Liver (tissue), 9 donors: Measurements from ENCODE around the gene ACO2. TPM values are rescaled to one million over a fixed set of nuclear protein-coding genes. Genes with fewer than 3 reads are reported as not detected.

ENCODE experiments used
- DNase-seq: peaks from one replicate; pipeline ENCODE4 v3.0.0-alpha.2; 2017; ENCODE audit warnings: low spot score
- H3K27ac ChIP-seq, 2 donors: one replicate each; pipeline ENCODE4 v1.7.0; 2013; ENCODE audit warnings: inconsistent platforms in 2 of 2, low read length in 2 of 2, control low read depth in 1 of 2, low read depth in 1 of 2, mild to moderate bottlenecking in 1 of 2
- H3K27me3 ChIP-seq, 4 donors: one replicate each; pipeline versions ENCODE4 v1.6.1 to v1.7.0; 2013; ENCODE audit warnings: low read length in 3 of 4, inconsistent platforms in 1 of 4, mild to moderate bottlenecking in 1 of 4, moderate library complexity in 1 of 4; ENCODE audit not compliant: control insufficient read depth in 4 of 4, insufficient read depth in 4 of 4
- H3K36me3 ChIP-seq, 4 donors: one replicate each; pipeline versions ENCODE4 v1.6.1 to v1.7.0; 2013; ENCODE audit warnings: low read length in 3 of 4, mild to moderate bottlenecking in 3 of 4, low read depth in 1 of 4, moderate library complexity in 1 of 4; ENCODE audit not compliant: control insufficient read depth in 4 of 4, insufficient read depth in 3 of 4
- H3K4me1 ChIP-seq, 4 donors: one replicate each; pipeline versions ENCODE4 v1.6.1 to v1.7.0; 2013; ENCODE audit warnings: low read length in 3 of 4, mild to moderate bottlenecking in 3 of 4, moderate library complexity in 1 of 4; ENCODE audit not compliant: control insufficient read depth in 4 of 4, insufficient read depth in 4 of 4
- H3K4me3 ChIP-seq, 3 donors: one replicate each; pipeline versions ENCODE4 v1.6.1 to v1.7.0; 2013; ENCODE audit warnings: low read length in 3 of 3, control low read depth in 1 of 3, low read depth in 1 of 3, mild to moderate bottlenecking in 1 of 3
- H3K9ac ChIP-seq, 2 donors: one replicate each; pipeline ENCODE4 v1.7.0; 2013; ENCODE audit warnings: low read length in 2 of 2, mild to moderate bottlenecking in 2 of 2, moderate library complexity in 2 of 2, control low read depth in 1 of 2, low read depth in 1 of 2
- H3K9me3 ChIP-seq, 4 donors: one replicate each; pipeline versions ENCODE4 v1.6.1 to v1.7.0; 2013; ENCODE audit warnings: low read length in 3 of 4; ENCODE audit not compliant: control insufficient read depth in 4 of 4
- EGR1 ChIP-seq, 2 donors: IDR thresholded peaks; 2 replicates each; pipeline ENCODE4 v1.6.1; 2016 to 2018; ENCODE audit warnings: antibody characterized with exemption in 2 of 2, low read depth in 2 of 2
- FOXA1 ChIP-seq: IDR thresholded peaks from 2 replicates; pipeline ENCODE4 v1.6.1; 2016; ENCODE audit warnings: antibody characterized with exemption
- FOXA2 ChIP-seq: IDR thresholded peaks from 2 replicates; pipeline ENCODE4 v1.6.1; 2016; ENCODE audit warnings: antibody characterized with exemption
- GABPA ChIP-seq, 2 donors: IDR thresholded peaks in 1 of 2; conservative IDR thresholded peaks in 1 of 2; 2 replicates each; pipeline ENCODE4 v1.6.1; 2016; ENCODE audit warnings: antibody characterized with exemption in 2 of 2, mild to moderate bottlenecking in 1 of 2, moderate library complexity in 1 of 2
- HNF4A ChIP-seq, 2 donors: conservative IDR thresholded peaks; 2 replicates each; pipeline ENCODE4 v1.6.1; 2016; ENCODE audit warnings: antibody characterized with exemption in 2 of 2, mild to moderate bottlenecking in 2 of 2
- HNF4G ChIP-seq: IDR thresholded peaks from 2 replicates; pipeline ENCODE4 v1.6.1; 2016; ENCODE audit warnings: antibody characterized with exemption
- JUND ChIP-seq, 2 donors: IDR thresholded peaks; 2 replicates each; pipeline ENCODE4 v1.6.1; 2016; ENCODE audit warnings: antibody characterized with exemption in 2 of 2
- NR2F2 ChIP-seq: IDR thresholded peaks from 2 replicates; pipeline ENCODE4 v1.6.1; 2016; ENCODE audit warnings: antibody characterized with exemption
- RAD21 ChIP-seq, 2 donors: IDR thresholded peaks; 2 replicates each; pipeline ENCODE4 v1.6.1; 2016; ENCODE audit warnings: antibody characterized with exemption in 2 of 2, mild to moderate bottlenecking in 2 of 2
- TAF1 ChIP-seq: conservative IDR thresholded peaks from 2 replicates; pipeline ENCODE4 v1.6.1; 2016; ENCODE audit warnings: antibody characterized with exemption, mild to moderate bottlenecking
- YY1 ChIP-seq: IDR thresholded peaks from 2 replicates; pipeline ENCODE4 v1.6.1; 2016; ENCODE audit warnings: antibody characterized with exemption, mild to moderate bottlenecking
- WGBS: extraction: QIAGEN DNeasy Blood & Tissue Kit; methylation state at CpG from one replicate; pipeline ENCODE4 v1.1.7; 2013; 5-methylcytosine and 5-hydroxymethylcytosine counted together
- polyA plus RNA-seq, 2 donors: library from polyadenylated mRNA; stranded (reverse) in 1 of 2; unstranded in 1 of 2; fragments of 200-250 nt in 1 of 2; fragments of >200 nt in 1 of 2; fragmentation: Nextera tagmentation in 1 of 2; extraction: Ambion mirVana in 1 of 2; gene quantifications; one replicate each; pipeline versions ENCODE4 v1.2.1 to v1.2.3, GENCODE V29; 2013 to 2015
- total RNA-seq, 2 donors: library from RNA; depleted of rRNA; stranded (reverse); fragments of >200 nt; gene quantifications; one replicate each; pipeline ENCODE4 v1.2.3, GENCODE V29; 2014
- TF ChIP-seq, protein P1 (sequence below): fragments of 150-350 bp; IDR thresholded peaks from 2 replicates; pipeline ENCODE4 v1.5.1; 2017; ENCODE audit warnings: improper control_type of control experiment, low read depth, low read length; ENCODE audit not compliant: missing input control
- TF ChIP-seq, protein P2 (sequence below): IDR thresholded peaks from 2 replicates; pipeline ENCODE4 v1.6.1; 2016; ENCODE audit warnings: antibody characterized with exemption
- TF ChIP-seq, protein P3 (sequence below): IDR thresholded peaks from 2 replicates; pipeline ENCODE4 v1.6.1; 2016; ENCODE audit warnings: antibody characterized with exemption
- TF ChIP-seq, protein P4 (sequence below): IDR thresholded peaks from 2 replicates; pipeline ENCODE4 v1.6.1; 2016; ENCODE audit warnings: antibody characterized with exemption
- TF ChIP-seq, protein P5 (sequence below): IDR thresholded peaks from 2 replicates; pipeline ENCODE4 v1.6.1; 2016; ENCODE audit warnings: antibody characterized with exemption, mild to moderate bottlenecking
- donor health status: healthy.
- donor health status: healthy.
- donor health status: healthy.
- donor health status: healthy.
- donor health status: healthy.

ACO2 gene
- total and polyA plus RNA-seq, 4 donors, result 45.3 to 76.1 (median 68.9) TPM

DNA sequence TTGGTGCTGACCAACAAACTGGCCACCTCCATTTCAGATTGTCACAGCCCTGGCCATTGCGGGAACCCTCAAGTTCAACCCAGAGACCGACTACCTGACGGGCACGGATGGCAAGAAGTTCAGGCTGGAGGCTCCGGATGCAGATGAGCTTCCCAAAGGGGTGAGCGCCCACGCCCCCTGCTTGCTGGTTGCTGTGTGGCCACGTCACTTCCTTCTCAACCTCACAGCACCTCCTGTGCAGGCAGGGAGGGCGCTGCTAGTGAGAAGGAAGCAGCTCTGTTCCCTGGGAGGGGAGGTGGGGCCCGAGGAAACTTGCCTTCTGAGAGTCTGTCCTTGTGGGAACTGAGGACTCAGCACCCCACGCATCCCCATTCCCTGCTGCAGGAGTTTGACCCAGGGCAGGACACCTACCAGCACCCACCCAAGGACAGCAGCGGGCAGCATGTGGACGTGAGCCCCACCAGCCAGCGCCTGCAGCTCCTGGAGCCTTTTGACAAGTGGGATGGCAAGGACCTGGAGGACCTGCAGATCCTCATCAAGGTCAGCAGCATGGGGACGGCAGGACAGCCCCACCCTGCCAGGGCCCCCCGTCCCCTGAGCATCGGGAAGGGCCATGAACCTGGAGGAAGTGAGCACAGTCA is 56.0 kb downstream of the ACO2 start:
- Histone ChIP-seq H3K27ac (peak overlapping the region; percentile 62 to 68), H3K4me1 (peaks cover 4 to 45% (median 39%) of the 10 kb centered on the region in 4 donors), H3K4me3 (no peak overlapping the region), H3K27me3 (no peaks in the 10 kb centered on the region), H3K9ac (peak overlapping the region in 1 of 2 donors; percentile 36), H3K9me3 (no peaks in the 10 kb centered on the region), H3K36me3 (peaks cover 8 to 48% (median 28%) of the 10 kb centered on the region in 4 donors)
- WGBS, result 71% methylated on average over 17 of the region's 17 CpGs
- DNase-seq, result no peak
- TF ChIP-seq, protein P1, sequence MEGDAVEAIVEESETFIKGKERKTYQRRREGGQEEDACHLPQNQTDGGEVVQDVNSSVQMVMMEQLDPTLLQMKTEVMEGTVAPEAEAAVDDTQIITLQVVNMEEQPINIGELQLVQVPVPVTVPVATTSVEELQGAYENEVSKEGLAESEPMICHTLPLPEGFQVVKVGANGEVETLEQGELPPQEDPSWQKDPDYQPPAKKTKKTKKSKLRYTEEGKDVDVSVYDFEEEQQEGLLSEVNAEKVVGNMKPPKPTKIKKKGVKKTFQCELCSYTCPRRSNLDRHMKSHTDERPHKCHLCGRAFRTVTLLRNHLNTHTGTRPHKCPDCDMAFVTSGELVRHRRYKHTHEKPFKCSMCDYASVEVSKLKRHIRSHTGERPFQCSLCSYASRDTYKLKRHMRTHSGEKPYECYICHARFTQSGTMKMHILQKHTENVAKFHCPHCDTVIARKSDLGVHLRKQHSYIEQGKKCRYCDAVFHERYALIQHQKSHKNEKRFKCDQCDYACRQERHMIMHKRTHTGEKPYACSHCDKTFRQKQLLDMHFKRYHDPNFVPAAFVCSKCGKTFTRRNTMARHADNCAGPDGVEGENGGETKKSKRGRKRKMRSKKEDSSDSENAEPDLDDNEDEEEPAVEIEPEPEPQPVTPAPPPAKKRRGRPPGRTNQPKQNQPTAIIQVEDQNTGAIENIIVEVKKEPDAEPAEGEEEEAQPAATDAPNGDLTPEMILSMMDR, result no peak
- TF ChIP-seq FOXA1, result no peak
- TF ChIP-seq GABPA (IDR thresholded peaks at IDR 0.05 in 1 of 2, conservative IDR thresholded peaks at IDR 0.05 in 1 of 2), result no peak
- TF ChIP-seq HNF4G, result no peak
- no peak for TF ChIP-seq RAD21 (IDR thresholded peaks at IDR 0.05)
- no peak for TF ChIP-seq JUND (IDR thresholded peaks at IDR 0.05)
- no peak for TF ChIP-seq FOXA2
- TF ChIP-seq, protein P2, sequence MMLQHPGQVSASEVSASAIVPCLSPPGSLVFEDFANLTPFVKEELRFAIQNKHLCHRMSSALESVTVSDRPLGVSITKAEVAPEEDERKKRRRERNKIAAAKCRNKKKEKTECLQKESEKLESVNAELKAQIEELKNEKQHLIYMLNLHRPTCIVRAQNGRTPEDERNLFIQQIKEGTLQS, result no peak
- TF ChIP-seq, protein P3, sequence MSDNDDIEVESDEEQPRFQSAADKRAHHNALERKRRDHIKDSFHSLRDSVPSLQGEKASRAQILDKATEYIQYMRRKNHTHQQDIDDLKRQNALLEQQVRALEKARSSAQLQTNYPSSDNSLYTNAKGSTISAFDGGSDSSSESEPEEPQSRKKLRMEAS, result no peak
- TF ChIP-seq, protein P4, sequence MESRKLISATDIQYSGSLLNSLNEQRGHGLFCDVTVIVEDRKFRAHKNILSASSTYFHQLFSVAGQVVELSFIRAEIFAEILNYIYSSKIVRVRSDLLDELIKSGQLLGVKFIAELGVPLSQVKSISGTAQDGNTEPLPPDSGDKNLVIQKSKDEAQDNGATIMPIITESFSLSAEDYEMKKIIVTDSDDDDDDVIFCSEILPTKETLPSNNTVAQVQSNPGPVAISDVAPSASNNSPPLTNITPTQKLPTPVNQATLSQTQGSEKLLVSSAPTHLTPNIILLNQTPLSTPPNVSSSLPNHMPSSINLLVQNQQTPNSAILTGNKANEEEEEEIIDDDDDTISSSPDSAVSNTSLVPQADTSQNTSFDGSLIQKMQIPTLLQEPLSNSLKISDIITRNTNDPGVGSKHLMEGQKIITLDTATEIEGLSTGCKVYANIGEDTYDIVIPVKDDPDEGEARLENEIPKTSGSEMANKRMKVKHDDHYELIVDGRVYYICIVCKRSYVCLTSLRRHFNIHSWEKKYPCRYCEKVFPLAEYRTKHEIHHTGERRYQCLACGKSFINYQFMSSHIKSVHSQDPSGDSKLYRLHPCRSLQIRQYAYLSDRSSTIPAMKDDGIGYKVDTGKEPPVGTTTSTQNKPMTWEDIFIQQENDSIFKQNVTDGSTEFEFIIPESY, result no peak
- no peak for TF ChIP-seq YY1
- no peak for TF ChIP-seq HNF4A (conservative IDR thresholded peaks at IDR 0.05)
- TF ChIP-seq EGR1 (IDR thresholded peaks at IDR 0.05; ENCODE audit: low read depth in 2 of 2), result no peak
- TF ChIP-seq, protein P5, sequence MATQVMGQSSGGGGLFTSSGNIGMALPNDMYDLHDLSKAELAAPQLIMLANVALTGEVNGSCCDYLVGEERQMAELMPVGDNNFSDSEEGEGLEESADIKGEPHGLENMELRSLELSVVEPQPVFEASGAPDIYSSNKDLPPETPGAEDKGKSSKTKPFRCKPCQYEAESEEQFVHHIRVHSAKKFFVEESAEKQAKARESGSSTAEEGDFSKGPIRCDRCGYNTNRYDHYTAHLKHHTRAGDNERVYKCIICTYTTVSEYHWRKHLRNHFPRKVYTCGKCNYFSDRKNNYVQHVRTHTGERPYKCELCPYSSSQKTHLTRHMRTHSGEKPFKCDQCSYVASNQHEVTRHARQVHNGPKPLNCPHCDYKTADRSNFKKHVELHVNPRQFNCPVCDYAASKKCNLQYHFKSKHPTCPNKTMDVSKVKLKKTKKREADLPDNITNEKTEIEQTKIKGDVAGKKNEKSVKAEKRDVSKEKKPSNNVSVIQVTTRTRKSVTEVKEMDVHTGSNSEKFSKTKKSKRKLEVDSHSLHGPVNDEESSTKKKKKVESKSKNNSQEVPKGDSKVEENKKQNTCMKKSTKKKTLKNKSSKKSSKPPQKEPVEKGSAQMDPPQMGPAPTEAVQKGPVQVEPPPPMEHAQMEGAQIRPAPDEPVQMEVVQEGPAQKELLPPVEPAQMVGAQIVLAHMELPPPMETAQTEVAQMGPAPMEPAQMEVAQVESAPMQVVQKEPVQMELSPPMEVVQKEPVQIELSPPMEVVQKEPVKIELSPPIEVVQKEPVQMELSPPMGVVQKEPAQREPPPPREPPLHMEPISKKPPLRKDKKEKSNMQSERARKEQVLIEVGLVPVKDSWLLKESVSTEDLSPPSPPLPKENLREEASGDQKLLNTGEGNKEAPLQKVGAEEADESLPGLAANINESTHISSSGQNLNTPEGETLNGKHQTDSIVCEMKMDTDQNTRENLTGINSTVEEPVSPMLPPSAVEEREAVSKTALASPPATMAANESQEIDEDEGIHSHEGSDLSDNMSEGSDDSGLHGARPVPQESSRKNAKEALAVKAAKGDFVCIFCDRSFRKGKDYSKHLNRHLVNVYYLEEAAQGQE, result no peak
- TF ChIP-seq TAF1, result no peak
- no peak for TF ChIP-seq NR2F2
